D721Med (cell line): ENCODE data around the gene DFFB.

ENCODE experiments used
- DNase-seq: peaks from one replicate; pipeline ENCODE4 v3.0.0; 2011; ENCODE audit warnings: low spot score; ENCODE audit not compliant: insufficient read length
- FAIRE-seq: peaks from 2 replicates; lab custom pipeline; 2011; peaks lifted over from hg19 to GRCh38; lab: Jason Lieb, UNC
- TF ChIP-seq, protein P1 (sequence below): IDR thresholded peaks from 2 replicates; pipeline ENCODE4 v1.5.1; 2012; ENCODE audit warnings: mild to moderate bottlenecking, control low read depth; ENCODE audit not compliant: insufficient read depth; ENCODE audit errors: missing control alignments

The DFFB gene

DNA sequence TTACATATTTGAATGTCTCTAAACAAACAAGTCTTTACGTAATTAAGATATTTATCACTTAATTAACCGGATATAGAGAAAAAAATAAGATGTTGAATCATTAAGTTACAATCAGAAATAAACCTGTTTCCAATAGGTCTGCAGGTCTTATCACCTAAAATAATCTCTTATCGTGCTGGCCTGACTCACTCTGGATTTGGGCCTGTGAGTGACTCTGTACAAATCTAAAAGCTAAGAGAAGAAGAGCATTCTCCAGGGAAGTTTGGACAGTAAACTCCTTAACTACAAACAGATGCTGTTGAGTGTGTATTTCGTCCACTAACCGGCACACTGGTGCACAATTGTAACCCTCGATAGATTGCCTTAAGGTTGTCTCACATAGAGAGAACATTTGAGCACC, 25.6 kb upstream of the DFFB start:
- no peak for DNase-seq
- TF ChIP-seq, protein P1, sequence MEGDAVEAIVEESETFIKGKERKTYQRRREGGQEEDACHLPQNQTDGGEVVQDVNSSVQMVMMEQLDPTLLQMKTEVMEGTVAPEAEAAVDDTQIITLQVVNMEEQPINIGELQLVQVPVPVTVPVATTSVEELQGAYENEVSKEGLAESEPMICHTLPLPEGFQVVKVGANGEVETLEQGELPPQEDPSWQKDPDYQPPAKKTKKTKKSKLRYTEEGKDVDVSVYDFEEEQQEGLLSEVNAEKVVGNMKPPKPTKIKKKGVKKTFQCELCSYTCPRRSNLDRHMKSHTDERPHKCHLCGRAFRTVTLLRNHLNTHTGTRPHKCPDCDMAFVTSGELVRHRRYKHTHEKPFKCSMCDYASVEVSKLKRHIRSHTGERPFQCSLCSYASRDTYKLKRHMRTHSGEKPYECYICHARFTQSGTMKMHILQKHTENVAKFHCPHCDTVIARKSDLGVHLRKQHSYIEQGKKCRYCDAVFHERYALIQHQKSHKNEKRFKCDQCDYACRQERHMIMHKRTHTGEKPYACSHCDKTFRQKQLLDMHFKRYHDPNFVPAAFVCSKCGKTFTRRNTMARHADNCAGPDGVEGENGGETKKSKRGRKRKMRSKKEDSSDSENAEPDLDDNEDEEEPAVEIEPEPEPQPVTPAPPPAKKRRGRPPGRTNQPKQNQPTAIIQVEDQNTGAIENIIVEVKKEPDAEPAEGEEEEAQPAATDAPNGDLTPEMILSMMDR: no peak
- no peak for FAIRE-seq

DNA sequence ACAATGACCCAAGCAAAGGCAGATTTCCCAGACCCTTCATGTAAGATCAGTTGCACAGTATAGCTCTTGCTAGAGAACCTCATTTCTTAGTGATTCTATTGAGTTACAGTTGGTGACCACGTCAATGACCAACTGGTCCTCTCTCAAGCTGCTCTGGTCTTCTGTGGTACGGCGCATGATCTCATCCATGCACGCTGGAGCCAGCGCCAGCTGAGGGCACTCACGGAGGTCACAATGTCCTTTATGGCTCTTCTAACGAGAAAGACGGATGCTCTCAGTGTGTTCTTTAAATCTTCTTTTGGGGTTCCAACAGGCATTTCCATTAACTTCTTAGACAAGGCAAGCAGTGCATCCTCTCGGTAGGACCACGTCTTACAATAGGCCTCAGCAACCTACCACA, 22.6 kb upstream of the DFFB start:
- TF ChIP-seq, protein P1: no peak
- FAIRE-seq: no peak
- DNase-seq: no peak

DNA sequence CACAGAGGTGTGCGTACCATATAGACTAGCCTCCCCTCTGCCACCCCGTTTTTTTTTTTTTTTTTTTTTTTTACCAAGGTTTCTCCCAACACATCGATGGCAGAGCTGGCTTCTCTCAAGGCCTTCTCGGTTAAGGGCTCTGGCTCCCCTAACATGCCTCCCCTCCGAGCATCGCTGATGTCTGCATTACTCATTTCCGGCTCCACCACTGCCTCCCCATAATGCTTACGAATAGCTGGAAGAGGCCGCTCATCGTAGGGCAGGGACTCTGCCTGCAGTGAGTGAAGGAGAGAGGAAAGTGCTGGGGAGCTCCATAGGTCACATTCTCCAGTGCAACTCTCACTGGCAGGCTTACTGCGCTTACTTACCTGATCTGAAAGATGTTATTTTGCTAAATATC, 20.9 kb upstream of the DFFB start:
- FAIRE-seq (no peak), DNase-seq (no peak)
- TF ChIP-seq, protein P1: no peak

DNA sequence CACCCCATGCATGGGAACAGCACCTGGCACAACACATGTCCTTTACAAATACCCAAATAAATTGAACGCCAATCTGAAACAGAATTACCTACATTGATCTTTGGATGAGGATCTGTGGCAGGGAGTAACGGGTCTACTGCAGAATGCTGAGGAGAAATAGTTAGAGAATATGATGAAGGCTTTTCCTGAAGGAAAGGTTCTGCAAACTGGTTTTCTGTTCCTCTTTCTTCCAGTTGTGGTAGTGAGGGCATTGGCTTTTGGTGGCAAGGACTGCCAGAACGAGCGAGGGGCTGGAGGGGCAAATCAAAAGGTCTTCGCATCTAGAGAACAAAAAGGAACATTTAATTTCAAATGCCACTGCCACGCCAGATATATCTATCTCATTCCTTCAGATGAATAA, 20.1 kb upstream of the DFFB start:
- no peak for DNase-seq
- TF ChIP-seq, protein P1: no peak
- no peak for FAIRE-seq

DNA sequence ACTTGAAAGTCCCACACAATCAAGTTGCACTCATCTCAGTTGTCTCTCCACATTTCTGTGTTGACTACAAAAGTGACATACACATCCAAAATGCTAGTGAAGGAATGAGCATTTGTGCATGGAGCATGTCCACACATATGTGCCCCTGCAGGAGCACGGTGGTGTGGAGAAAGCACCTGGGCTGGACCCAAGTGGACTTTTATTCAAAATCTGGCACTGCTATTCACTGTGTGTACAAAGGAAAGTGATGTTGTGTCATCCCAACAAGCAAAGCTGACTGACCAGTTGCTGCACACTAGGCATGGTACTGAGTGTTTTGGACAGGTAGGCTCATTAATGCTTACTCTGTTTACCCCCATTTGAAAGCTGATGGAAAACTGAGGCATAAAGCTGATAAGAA, 19.6 kb upstream of the DFFB start:
- FAIRE-seq: no peak
- TF ChIP-seq, protein P1: no peak
- no peak for DNase-seq

DNA sequence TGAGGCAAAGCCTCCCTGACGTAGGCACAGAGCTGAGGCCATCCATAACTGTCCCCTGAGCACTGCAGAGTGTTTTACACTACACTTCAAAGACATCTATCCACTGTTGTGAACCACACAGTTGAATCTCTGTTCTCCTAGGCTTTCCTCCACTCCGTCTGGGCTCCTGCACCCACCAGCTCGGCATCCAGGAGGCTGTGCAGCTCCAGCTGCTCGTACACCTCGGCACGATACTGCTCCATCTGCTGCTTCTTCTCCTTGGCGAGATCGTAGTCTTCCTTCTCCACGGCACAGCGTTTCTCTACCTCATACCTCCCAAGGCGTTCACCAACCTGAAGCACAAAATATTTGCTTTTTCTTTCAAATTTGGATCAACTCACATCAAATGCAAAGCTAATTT, 18.5 kb upstream of the DFFB start:
- no peak for DNase-seq
- TF ChIP-seq, protein P1: no peak
- no peak for FAIRE-seq

DNA sequence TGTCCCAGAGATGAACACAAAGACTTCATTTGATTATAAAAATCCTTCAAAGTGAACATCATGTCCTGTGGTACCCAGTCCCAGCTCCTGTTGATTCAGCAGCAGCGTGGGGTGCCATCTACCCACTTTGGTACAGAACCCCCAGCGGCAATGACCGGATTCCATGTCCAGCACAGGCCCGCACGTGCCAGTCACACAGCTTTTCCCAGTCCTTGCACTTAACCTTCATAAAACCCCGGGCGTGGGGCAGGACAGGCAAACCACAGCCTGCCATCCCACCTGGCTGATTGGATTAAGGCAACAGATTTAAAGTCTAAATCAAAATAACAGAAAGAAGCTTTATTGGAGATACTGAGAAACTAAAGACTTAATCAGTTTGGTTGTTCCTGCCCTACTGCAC, 15.8 kb upstream of the DFFB start:
- DNase-seq (no peak), FAIRE-seq (no peak)
- TF ChIP-seq, protein P1: no peak
